Measurements from ENCODE around the gene TAB3.
"Not testable (repeated sequence)": the region's sequence is repeated elsewhere in the genome, so short reads cannot be mapped to it uniquely, and the experiment has no call there.

TAB3 gene

GRCh38 chrX:30806187-30806728 lies 82.8 kb downstream of the TAB3 start:
- no peak for DNase-seq

DNA sequence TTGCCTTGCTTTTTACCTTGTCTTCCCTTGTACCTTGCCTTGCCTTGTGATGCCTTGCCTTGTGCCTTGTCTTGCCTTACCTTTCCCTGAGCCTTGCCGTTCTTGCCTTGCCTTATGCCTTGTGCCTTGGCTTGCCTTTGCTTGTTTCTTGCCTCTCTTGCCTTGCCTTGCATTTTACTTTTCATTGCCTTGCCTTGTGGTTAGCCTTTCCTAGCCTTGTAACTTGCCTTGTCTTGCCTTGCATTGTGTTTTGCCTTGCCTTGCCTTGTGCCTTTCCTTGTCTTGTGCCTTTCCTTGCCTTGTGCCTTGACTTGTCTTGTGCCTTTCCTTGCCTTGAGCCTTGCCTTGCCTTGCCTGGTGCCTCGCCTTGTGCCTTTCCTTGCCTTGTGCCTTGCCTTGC lies 84.6 kb downstream of the TAB3 start:
- no peak for DNase-seq

DNA sequence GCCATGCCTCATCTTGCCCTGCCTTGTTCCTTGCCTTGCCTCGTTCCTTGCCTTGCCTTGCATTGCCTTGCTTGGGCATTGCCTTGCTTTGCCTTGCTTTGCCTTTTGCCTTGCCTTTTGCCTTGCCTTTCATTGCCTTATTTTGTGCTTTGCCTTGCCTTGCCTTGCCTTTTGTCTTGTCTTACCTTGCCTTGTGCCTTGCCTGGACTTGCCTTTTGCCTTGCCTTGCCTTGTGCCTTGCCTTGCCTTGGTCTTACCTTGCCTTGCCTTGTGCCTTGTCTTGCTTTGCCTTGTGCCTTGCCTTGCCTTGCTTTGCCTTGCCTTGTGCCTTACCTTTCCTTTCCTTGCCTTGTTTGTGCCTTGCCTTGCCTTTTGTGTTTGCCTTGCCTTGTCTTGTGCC lies 88.2 kb downstream of the TAB3 start:
- DNase-seq = no peak

DNA sequence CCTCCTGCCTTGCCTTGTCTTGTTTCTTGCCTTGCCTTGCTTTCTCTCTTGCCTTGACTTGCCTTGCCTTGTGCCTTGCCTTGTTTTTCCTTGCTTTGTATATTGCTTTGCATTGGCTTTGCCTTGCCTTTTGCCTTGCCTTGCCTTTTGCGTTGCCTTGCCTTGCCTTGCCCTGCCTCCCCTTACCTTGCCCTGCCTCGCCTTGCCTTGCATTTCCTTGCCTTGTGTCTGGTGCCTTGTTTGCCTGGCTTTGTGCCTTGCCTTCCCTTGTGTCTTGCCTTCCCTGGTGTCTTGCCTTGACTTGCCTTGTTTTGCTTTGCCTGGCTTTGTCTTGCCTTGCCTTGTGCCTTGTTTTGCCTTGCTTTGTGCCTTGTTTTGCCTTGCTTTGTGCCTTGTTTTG lies 89.7 kb downstream of the TAB3 start:
- DNase-seq = no peak

- DNase-seq = no peak
These were observed 90.2 kb downstream of the TAB3 start for GRCh38 chrX:30798810-30799209.

- DNase-seq = not testable (repeated sequence)
These were observed 91.8 kb downstream of the TAB3 start for GRCh38 chrX:30797301-30797700.

GRCh38 chrX:30795981-30796958 lies 92.8 kb downstream of the TAB3 start:
- no peak for DNase-seq

DNA sequence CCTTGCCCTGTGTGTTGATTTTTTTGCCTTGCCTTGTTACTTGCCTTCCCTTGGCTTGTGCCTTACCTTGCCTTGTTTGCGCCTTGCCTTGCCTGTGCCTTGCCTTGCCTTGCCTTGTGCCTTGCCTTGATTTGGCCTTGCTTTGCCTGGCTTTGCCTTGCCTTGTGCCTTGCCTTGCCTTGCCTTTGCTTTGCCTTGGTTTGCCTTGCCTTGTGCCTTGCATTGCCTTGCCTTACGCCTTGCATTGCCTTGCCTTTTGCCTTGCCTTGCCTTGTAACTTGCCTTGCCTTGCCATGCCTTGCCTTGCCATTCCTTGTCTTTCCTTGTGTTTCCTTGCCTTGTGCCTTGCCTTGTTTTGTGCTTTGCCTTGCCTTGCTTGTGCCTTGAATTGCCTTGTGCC lies 94.6 kb downstream of the TAB3 start:
- DNase-seq = no peak

- no peak for DNase-seq
These were observed 95.3 kb downstream of the TAB3 start for GRCh38 chrX:30793767-30794103.

GRCh38 chrX:30793075-30793766 lies 95.8 kb downstream of the TAB3 start:
- DNase-seq = no peak

GRCh38 chrX:30791296-30792278 lies 97.5 kb downstream of the TAB3 start:
- DNase-seq = no peak

DNA sequence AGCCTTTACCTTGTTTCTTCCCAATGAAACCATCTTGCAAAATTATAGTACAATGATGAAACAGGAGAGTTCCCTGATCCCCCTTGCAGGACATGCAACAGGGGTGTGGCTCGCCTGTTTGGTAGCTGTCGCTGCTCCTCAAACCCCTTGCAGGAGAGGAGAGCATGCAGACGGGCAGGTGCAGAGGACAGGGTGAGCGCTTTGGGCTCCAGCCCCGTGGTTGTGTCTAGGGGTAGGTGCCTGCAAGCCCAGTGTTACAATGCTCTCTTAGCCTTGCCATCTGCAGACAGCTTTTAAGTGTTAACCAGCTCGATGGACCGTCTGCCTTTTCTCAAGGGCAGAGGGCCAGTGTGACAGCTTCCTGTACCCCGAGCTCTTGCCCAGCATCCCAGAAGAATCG lies 102.0 kb downstream of the TAB3 start:
- no peak for DNase-seq

GRCh38 chrX:30786374-30786773 lies 102.7 kb downstream of the TAB3 start:
- no peak for DNase-seq

DNA sequence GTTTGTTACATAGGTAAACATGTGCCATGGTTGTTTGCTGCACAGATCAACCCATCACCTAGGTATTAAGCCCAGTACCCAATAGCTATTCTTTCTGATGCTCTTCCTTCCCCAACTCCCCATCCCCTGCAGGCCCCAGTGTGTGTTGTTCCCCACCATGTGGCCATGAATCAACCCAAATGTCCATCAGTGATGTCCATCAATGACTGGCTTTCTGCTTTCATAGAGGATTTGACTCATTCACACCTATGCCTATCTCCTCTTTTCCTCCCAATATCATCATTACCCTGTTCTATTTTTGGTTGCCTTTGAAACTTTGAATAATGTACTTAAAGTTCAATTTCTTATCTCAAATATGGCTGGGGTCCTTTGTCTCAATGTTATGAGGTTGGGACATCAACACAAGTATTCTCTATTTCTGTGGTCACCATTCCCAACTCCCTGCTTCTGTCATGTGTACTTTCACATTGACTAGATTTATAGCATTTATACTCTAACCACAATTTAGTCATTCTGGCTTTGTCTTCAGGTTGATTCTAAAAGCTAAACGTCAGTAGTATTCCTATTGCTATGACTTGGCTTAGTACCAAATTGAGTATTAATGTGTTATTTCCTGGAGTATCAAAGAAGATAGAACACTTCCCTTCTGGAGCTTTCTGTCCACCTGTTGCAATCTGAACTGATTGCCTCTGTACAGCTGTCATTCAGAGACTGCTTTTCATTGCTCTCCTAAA lies 107.2 kb downstream of the TAB3 start:
- no peak for DNase-seq

GRCh38 chrX:30779453-30780030 lies 109.5 kb downstream of the TAB3 start:
- no peak for DNase-seq

DNA sequence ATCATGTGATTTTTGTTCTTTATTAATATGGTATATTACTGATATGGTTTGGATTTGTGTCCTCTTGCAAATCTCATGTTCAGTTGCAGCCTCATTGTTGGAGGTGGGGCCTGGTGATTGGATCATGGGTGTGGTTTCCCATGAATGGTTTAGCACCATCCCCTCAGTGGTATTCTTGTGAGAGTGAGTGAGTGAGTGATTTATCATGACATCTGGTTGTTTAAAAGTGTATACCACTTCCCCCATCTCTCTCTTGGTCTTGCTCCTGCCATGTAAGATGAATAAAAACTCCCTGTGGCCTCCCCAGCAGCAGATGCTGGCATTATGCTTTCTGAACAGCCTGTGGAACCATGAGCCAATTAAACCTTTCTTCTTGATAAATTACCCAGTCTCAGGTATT lies 111.5 kb downstream of the TAB3 start:
- no peak for DNase-seq

Data from NCI-H1694 treated with DMSO at 0.1 percent for 48 hours (cell line).